ENCODE data around the gene CEMIP. TPM values are rescaled to one million over a fixed set of nuclear protein-coding genes. Genes with fewer than 3 reads are reported as not detected.

The CEMIP gene
- total RNA-seq, 1 experiment from 2014 or later: 3.5 TPM

DNA sequence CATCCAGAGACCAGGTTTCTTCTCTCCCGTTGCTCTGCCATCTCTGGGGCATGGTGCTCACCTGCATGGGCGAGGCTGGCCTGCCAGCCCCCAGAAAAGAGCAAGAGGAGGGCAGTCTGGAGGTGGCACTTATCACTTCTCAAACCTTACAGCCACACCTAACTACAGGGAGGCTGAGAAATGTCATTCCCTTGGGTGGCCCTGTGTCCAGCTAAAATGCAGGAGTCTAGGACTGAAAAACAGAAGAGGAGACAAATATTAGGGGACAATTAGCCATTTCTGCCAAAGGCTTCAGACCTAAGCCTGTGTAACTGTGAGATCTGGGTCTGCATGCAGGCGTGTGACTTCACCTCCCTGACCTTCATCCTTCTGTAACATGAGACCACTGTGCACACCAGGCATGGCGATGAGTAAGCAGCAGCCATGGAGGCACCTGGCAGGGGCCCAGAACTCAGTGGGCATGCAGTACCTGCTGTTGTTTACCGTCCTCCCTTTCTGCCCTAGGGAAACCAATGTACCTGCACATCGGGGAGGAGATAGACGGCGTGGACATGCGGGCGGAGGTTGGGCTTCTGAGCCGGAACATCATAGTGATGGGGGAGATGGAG lies 127.1 kb downstream of the CEMIP start:
- intact Hi-C loops (cut with micrococcal nuclease): no loop called here
- H3K4me3 ChIP-seq (replicated peaks in 1 of 2; ENCODE audit: low read depth in 1 of 2, low read length in 2 of 2): peak overlapping the region in 1 of 2 experiments; percentile 3; a peak in 1 of 4 replicates
- H3K4me2 ChIP-seq (ENCODE audit: low read length): peak overlapping the region; percentile 56
- no peak overlapping the region for H3K9ac ChIP-seq (ENCODE audit: low read length)
- CTCF ChIA-PET: no interaction called here
- H3K27ac ChIP-seq (ENCODE audit: low read depth, low read length): peak overlapping the region; percentile 47
- TF ChIP-seq CBX3 (IDR thresholded peaks at IDR 0.05; ENCODE audit: low read depth) (peak; percentile 60), CEBPB (IDR thresholded peaks at IDR 0.05; ENCODE audit: low read depth) (no peak), FOSL1 (IDR thresholded peaks at IDR 0.05; ENCODE audit: low read depth) (peak; percentile 64), SP1 (IDR thresholded peaks at IDR 0.05; ENCODE audit: low read depth) (peak; percentile 68), JUND (IDR thresholded peaks at IDR 0.05) (peak; percentile 64), POLR2AphosphoS5 (IDR thresholded peaks at IDR 0.05; ENCODE audit: low read depth, low read length) (peak; percentile 41; the same call in 1 of the 2 replicates), TCF7L2 (IDR thresholded peaks at IDR 0.05; ENCODE audit: borderline replicate concordance, extremely low read depth, insufficient read depth, insufficient read length) (peak; percentile 64), YY1 (IDR thresholded peaks at IDR 0.05; ENCODE audit: extremely low read depth, insufficient replicate concordance, low read depth, low read length) (peak; percentile 82)
- TF ChIP-seq, protein P1, sequence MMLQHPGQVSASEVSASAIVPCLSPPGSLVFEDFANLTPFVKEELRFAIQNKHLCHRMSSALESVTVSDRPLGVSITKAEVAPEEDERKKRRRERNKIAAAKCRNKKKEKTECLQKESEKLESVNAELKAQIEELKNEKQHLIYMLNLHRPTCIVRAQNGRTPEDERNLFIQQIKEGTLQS (IDR thresholded peaks at IDR 0.05): no peak
- TF ChIP-seq, protein P2, sequence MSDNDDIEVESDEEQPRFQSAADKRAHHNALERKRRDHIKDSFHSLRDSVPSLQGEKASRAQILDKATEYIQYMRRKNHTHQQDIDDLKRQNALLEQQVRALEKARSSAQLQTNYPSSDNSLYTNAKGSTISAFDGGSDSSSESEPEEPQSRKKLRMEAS (IDR thresholded peaks at IDR 0.05): peak; percentile 77
- POLR2A ChIA-PET: interaction anchor here (0.6 kb wide), 1 partner anchor 49 kb away, joined by 3 read pairs; no protein-coding TSS in a partner anchor
- no peak overlapping the region for H2AFZ ChIP-seq (ENCODE audit: low read depth, low read length, poor library complexity, severe bottlenecking)
- peaks cover 17 to 25% of the 10 kb centered on the region in 2 experiments for H3K4me1 ChIP-seq (ENCODE audit: control insufficient read depth in 1 of 2, insufficient read depth in 2 of 2, low read length in 2 of 2)
- BruUV-seq (replicated peaks): no TSS peak
- H3K27me3 ChIP-seq (ENCODE audit: insufficient read depth, low read length): no peaks in the 10 kb centered on the region
- H3K36me3 ChIP-seq (ENCODE audit: control insufficient read depth in 1 of 2, insufficient read depth in 2 of 2, low read length in 2 of 2): no peaks in the 10 kb centered on the region; a peak in 1 of 4 replicates
- no peaks in the 10 kb centered on the region for H3K79me2 ChIP-seq (ENCODE audit: insufficient read depth, low read length)
- DNase-seq (ENCODE audit: low read depth, low spot score) (peak; percentile 44), ATAC-seq (peak; percentile 91)
- H3K9me2 ChIP-seq (ENCODE audit: insufficient read depth): no peaks in the 10 kb centered on the region
- RAD21 ChIA-PET (ENCODE audit: low non-redundant PET in 1 of 2, low total read pairs in 2 of 2, uncharacterized antibody in 2 of 2, unreplicated experiment in 2 of 2): no interaction called here
- H4K20me1 ChIP-seq (ENCODE audit: insufficient read depth): no peaks in the 10 kb centered on the region
- H3K9me3 ChIP-seq (ENCODE audit: control insufficient read depth in 1 of 2, insufficient read depth in 1 of 2, low read depth in 1 of 2, low read length in 2 of 2): peaks cover 5 to 6% of the 10 kb centered on the region in 2 experiments; a peak in 3 of 4 replicates

Data from HCT116 (cell line).